K562 (cell line): ENCODE data around the gene GIPC3. TPM values are rescaled to one million over a fixed set of nuclear protein-coding genes. Genes with fewer than 3 reads are reported as not detected.

Experiments
- ATAC-seq: fragments of 200-7000 bp; cut with Tn5 transposase; 3 replicates; pipeline ENCODE4 v1.9.1; 2020; ENCODE audit warnings: moderate library complexity
- BruUV-seq: library from RNA; stranded (reverse); fragments of 400-500 nt; replicated peaks from 2 replicates; lab custom pipeline; 2021; lab: Mats Ljungman, UMichigan
- CTCF ChIA-PET: fragments of 300-600 bp; formaldehyde crosslinking; extraction: SDS; loops from one replicate; lab custom pipeline; 2021; ENCODE audit warnings: low intra/inter-chr PET ratio; lab: Yijun Ruan, JAX
- POLR2A ChIA-PET: fragments of 300-600, 350-650 bp; sonication (Branson Sonifier 250); formaldehyde crosslinking; extraction: SDS; loops from one replicate; lab custom pipeline; 2021; ENCODE audit warnings: antibody characterized with exemption, inconsistent platforms; lab: Yijun Ruan, JAX
- DNase-seq, 4 experiments: peaks; one replicate each; pipeline versions ENCODE4 v3.0.0 to v3.0.0-alpha.2; 2011 to 2018; ENCODE audit warnings: low spot score in 3 of 4, mixed read lengths in 3 of 4; ENCODE audit errors: extremely low read depth in 1 of 4
- FAIRE-seq: peaks from 2 replicates; lab custom pipeline; 2011; peaks lifted over from hg19 to GRCh38; lab: Jason Lieb, UNC
- H2AFZ ChIP-seq: 2 replicates; pipeline ENCODE4 v1.6.0; 2011; ENCODE audit warnings: low read depth, low read length, control low read depth, inconsistent platforms
- H3K27ac ChIP-seq: fragments of 200-600 bp; 3 replicates; pipeline ENCODE4 v1.8.0; 2011; ENCODE audit warnings: low read depth, mild to moderate bottlenecking, control low read depth, inconsistent platforms, low read length, moderate library complexity, mixed read lengths; ENCODE audit errors: extremely low read depth
- H3K27me3 ChIP-seq, 2 experiments: fragments of 300-600 bp in 1 of 2; 2 replicates in 1 of 2; 3 replicates in 1 of 2; pipeline versions ENCODE4 v1.6.0 to v1.8.0; 2011; ENCODE audit warnings: inconsistent platforms in 2 of 2, low read length in 2 of 2, mild to moderate bottlenecking in 1 of 2, mixed read lengths in 1 of 2, moderate library complexity in 1 of 2; ENCODE audit not compliant: control insufficient read depth in 2 of 2, insufficient read depth in 2 of 2
- H3K36me3 ChIP-seq: fragments of 300-600 bp; 3 replicates; pipeline ENCODE4 v1.8.0; 2011; ENCODE audit warnings: mild to moderate bottlenecking, low read length, inconsistent platforms; ENCODE audit not compliant: control insufficient read depth, insufficient read depth
- H3K4me1 ChIP-seq, 2 experiments: fragments of 200-600 bp in 1 of 2; replicated peaks in 1 of 2; 2 replicates in 1 of 2; 3 replicates in 1 of 2; pipeline versions ENCODE4 v1.5.1 to v1.8.0; 2011; ENCODE audit warnings: inconsistent platforms in 2 of 2, low read length in 2 of 2, mild to moderate bottlenecking in 1 of 2, mixed read lengths in 1 of 2, moderate library complexity in 1 of 2; ENCODE audit not compliant: control insufficient read depth in 2 of 2, insufficient read depth in 2 of 2
- H3K4me2 ChIP-seq: 2 replicates; pipeline ENCODE4 v1.6.1; 2011; ENCODE audit warnings: low read length, control low read depth, inconsistent platforms, mixed read lengths; ENCODE audit not compliant: insufficient read depth
- H3K4me3 ChIP-seq: fragments of 200-600 bp; sonication (generic), shearing (Covaris generic); 2 replicates; pipeline ENCODE4 v1.5.1; 2016; ENCODE audit warnings: control low read depth, inconsistent platforms
- H3K79me2 ChIP-seq: fragments of 200-600 bp; 3 replicates; pipeline ENCODE4 v1.8.0; 2011; ENCODE audit warnings: low read length, inconsistent platforms; ENCODE audit not compliant: control insufficient read depth, insufficient read depth
- H3K9ac ChIP-seq, 2 experiments: 2 replicates each; pipeline versions ENCODE4 v1.6.0 to v1.6.1; 2011; ENCODE audit warnings: low read depth in 2 of 2, low read length in 2 of 2, control low read depth in 1 of 2, inconsistent platforms in 1 of 2, mild to moderate bottlenecking in 1 of 2, mixed read lengths in 1 of 2; ENCODE audit not compliant: insufficient read depth in 1 of 2
- H3K9me1 ChIP-seq: one replicate; pipeline ENCODE4 v1.6.0; 2011; ENCODE audit warnings: inconsistent platforms, mild to moderate bottlenecking, low read length, moderate library complexity; ENCODE audit not compliant: control insufficient read depth, insufficient read depth
- H3K9me3 ChIP-seq: replicated peaks from 2 replicates; pipeline ENCODE4 v1.5.1; 2011; ENCODE audit warnings: low read depth, low read length, inconsistent platforms; ENCODE audit not compliant: control insufficient read depth, insufficient read depth
- H4K20me1 ChIP-seq: replicated peaks from 2 replicates; pipeline ENCODE4 v1.6.1; 2011; ENCODE audit warnings: low read length, inconsistent platforms, mixed read lengths; ENCODE audit not compliant: control insufficient read depth, insufficient read depth
- CAMTA2 ChIP-seq: fragments of 250-450 bp; sonication (Bioruptor Pico); conservative IDR thresholded peaks from 2 replicates; pipeline ENCODE4 v1.5.1; 2022
- EZH2 ChIP-seq: IDR thresholded peaks from 2 replicates; pipeline ENCODE4 v1.6.1; 2012; ENCODE audit warnings: low read depth, mild to moderate bottlenecking, inconsistent platforms, low read length, borderline replicate concordance
- FOXM1 ChIP-seq, 2 experiments: fragments of 450-650 bp in 1 of 2; sonication (generic) in 1 of 2; formaldehyde crosslinking in 1 of 2; IDR thresholded peaks; 2 replicates each; pipeline versions ENCODE4 v1.6.1 to v1.9.0; 2017 to 2022; ENCODE audit warnings: low read depth in 2 of 2, mild to moderate bottlenecking in 2 of 2, missing genetic modification reagents in 1 of 2, moderate library complexity in 1 of 2
- NBN ChIP-seq: fragments of 450-650 bp; IDR thresholded peaks from 2 replicates; pipeline ENCODE4 v1.6.1; 2016; ENCODE audit warnings: low read depth, mild to moderate bottlenecking
- POLR2AphosphoS5 ChIP-seq: IDR thresholded peaks from 2 replicates; pipeline ENCODE4 v1.6.1; 2011; ENCODE audit warnings: mild to moderate bottlenecking, low read depth, low read length, moderate library complexity; ENCODE audit not compliant: control insufficient read depth, insufficient read depth
- POLR2G ChIP-seq: fragments of 200-400 bp; formaldehyde crosslinking; IDR thresholded peaks from 2 replicates; pipeline ENCODE4 v1.6.1; 2017; ENCODE audit warnings: low read depth, mild to moderate bottlenecking, antibody characterized with exemption, low read length, moderate library complexity
- RCOR1 ChIP-seq, 2 experiments: IDR thresholded peaks; 2 replicates each; pipeline ENCODE4 v1.6.1; 2012; ENCODE audit warnings: low read depth in 2 of 2, low read length in 2 of 2, borderline replicate concordance in 1 of 2, improper control_type of control experiment in 1 of 2
- SIRT6 ChIP-seq: IDR thresholded peaks from one replicate; pipeline ENCODE4 v1.6.1; 2012; ENCODE audit warnings: low read depth, mild to moderate bottlenecking, control low read depth, inconsistent platforms, low read length, moderate library complexity
- SMARCA5 ChIP-seq: fragments of 450-650 bp; IDR thresholded peaks from 2 replicates; pipeline ENCODE4 v1.6.1; 2016
- SREBF2 ChIP-seq: sonication (generic); formaldehyde crosslinking; IDR thresholded peaks from 2 replicates; pipeline ENCODE4 v1.4.0; 2020; ENCODE audit warnings: mild to moderate bottlenecking, missing genetic modification reagents
- SUPT5H ChIP-seq: fragments of 450-650 bp; IDR thresholded peaks from 2 replicates; pipeline ENCODE4 v1.6.1; 2016
- TAF9B ChIP-seq: fragments of 450-650 bp; IDR thresholded peaks from 2 replicates; pipeline ENCODE4 v1.6.1; 2018; ENCODE audit warnings: mild to moderate bottlenecking; ENCODE audit not compliant: partially characterized antibody
- ZNF133 ChIP-seq: fragments of 250-450 bp; sonication (Bioruptor Pico); IDR thresholded peaks from 2 replicates; pipeline ENCODE4 v1.4.0; 2020; ENCODE audit warnings: mild to moderate bottlenecking
- ZNF140 ChIP-seq: fragments of 250-450 bp; sonication (Bioruptor Pico); IDR thresholded peaks from 2 replicates; pipeline ENCODE4 v1.8.0; 2021; ENCODE audit warnings: moderate library complexity, mild to moderate bottlenecking, inconsistent platforms
- ZNF274 ChIP-seq: IDR thresholded peaks from 2 replicates; pipeline ENCODE4 v1.6.1; 2011; ENCODE audit warnings: low read depth, mild to moderate bottlenecking, low read length, moderate library complexity, borderline replicate concordance
- ZNF668 ChIP-seq: fragments of 250-450 bp; sonication (Bioruptor Pico); IDR thresholded peaks from 2 replicates; pipeline ENCODE4 v1.8.0; 2022; ENCODE audit warnings: mild to moderate bottlenecking, inconsistent platforms
- WGBS: fragments of 100-300 bp; shearing (Covaris generic); methylation state at CpG from one replicate; pipeline ENCODE4 v1.1.6; 2016; ENCODE audit warnings: low coverage, mixed read lengths; ENCODE audit not compliant: insufficient coverage; ENCODE audit errors: missing lambda C conversion rate; 5-methylcytosine and 5-hydroxymethylcytosine counted together
- in situ Hi-C: fragments of 300-500 bp; cut with MboI; formaldehyde crosslinking; loops from 4 replicates; pipeline ENCODE4 v1.15.0; 2018; ENCODE audit warnings: inconsistent platforms, mixed read lengths
- intact Hi-C: fragments of 100-400 bp; cut with micrococcal nuclease; formaldehyde crosslinking; loops from 2 replicates; pipeline ENCODE4 v1.14.2; 2022
- polyA plus RNA-seq, 8 experiments: library from polyadenylated mRNA; depleted of rRNA in 4 of 8; stranded (reverse) in 5 of 8; unstranded in 3 of 8; fragments of >200 nt; fragmentation: Nextera tagmentation in 2 of 8; fragmentation: Illumina TruSeq in 1 of 8; extraction: Ambion mirVana in 2 of 8; extraction: Trizol in 1 of 8; gene quantifications; 2 replicates each; pipeline versions ENCODE4 v1.2.1 to v1.2.3, GENCODE V29; 2011 to 2014; ENCODE audit warnings: inconsistent platforms in 1 of 8, missing spikeins in 1 of 8
- total RNA-seq, 7 experiments: library from RNA; depleted of rRNA in 6 of 7; stranded (reverse); fragments of >200 nt in 6 of 7; fragmentation: Illumina TruSeq in 2 of 7; extraction: Trizol in 2 of 7; gene quantifications; 2 replicates each; pipeline versions ENCODE4 v1.2.1 to v1.2.3, GENCODE V29; 2011 to 2021; ENCODE audit warnings: low replicate concordance in 1 of 7
- TF ChIP-seq, protein P1 (sequence below): fragments of 450-650 bp; conservative IDR thresholded peaks from 2 replicates; pipeline ENCODE4 v1.6.1; 2016; ENCODE audit warnings: missing genetic modification characterization, low read depth, mild to moderate bottlenecking, control low read depth, missing compliant biosample characterization
- TF ChIP-seq, protein P2 (sequence below), 3 experiments: fragments of 200-800 bp in 1 of 3; sonication (Bioruptor generic) in 1 of 3; sonication (generic) in 1 of 3; formaldehyde crosslinking in 1 of 3; IDR thresholded peaks; 2 replicates each; pipeline versions ENCODE4 v1.6.1 to v1.8.0; 2016 to 2022; ENCODE audit warnings: mild to moderate bottlenecking in 2 of 3, missing compliant biosample characterization in 2 of 3, missing genetic modification characterization in 2 of 3, missing genetic modification reagents in 1 of 3

The GIPC3 gene
- total and polyA plus RNA-seq, 9 of the 15 experiments (the other 6 are each of a cell fraction or from before 2014, with no cell fraction given) = 0.03 to 3.6 (median 1.5) TPM; not detected in 1

DNA sequence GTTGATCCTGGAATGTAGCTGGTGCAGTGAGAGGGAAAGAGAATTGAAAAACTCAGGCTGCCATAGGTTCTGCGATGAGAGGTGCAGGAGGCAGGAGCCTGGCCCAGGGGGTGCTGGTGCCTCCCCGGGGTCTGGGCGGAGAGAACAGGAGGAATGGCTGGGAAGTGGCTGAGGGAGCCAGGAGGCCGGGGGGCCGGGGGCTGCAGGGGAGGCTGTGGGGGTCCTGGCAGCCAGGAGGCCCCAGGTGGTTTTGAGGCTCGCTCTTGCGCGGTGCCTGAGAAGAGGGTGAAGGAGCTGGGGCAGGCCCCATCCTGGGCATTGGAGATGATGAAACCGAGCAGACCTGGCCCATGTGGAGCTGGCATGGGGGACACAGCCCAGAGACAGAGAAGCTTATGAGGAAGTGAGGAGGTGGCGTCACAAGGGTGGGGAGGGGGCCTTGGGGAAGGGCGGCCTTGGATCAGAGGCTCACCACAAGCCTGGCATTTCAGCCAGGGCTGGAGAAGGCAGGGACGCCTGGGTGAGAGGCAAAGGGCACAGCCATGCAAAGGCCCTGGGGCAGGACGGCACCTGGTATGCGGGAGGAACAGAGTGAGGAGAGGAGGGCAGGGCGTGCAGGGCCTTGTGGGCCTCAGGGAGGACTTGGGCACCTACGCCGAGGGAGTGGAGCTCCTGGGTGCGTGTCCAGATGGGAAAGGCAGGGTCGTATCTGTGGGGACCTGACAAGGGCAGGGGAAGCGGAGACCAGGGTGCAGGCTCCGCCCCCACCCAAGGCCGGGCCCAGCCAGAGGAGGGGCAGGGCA is 47.6 kb upstream of the GIPC3 start:
- Histone ChIP-seq H2AFZ (no peak overlapping the region), H3K36me3 (peaks cover 35% of the 10 kb centered on the region; the same call in 2 of the 3 replicates), H3K9me3 (no peaks in the 10 kb centered on the region), H3K27me3 (no peaks in the 10 kb centered on the region), H3K4me3 (no peak overlapping the region), H4K20me1 (0 out of 2 replicates have a peak, but pooled peaks cover 5% of the 10 kb centered on the region), H3K4me2 (no peak overlapping the region), H3K4me1 (peaks cover 7 to 46% of the 10 kb centered on the region in 2 experiments; a peak in 3 of 5 replicates), H3K27ac (no peak overlapping the region), H3K79me2 (no peaks in the 10 kb centered on the region), H3K9ac (peak overlapping the region in 1 of 2 experiments; percentile 67; a peak in 2 of 4 replicates), H3K9me1 (no peaks in the 10 kb centered on the region)
- peak in 3 of 4 experiments; percentile 41 to 58 (median 54) for DNase-seq
- ChIA-PET POLR2A (interaction anchor here (0.6 to 3.1 kb wide), 4 partner anchors 10 to 172 kb away, joined by 5 to 15 read pairs (median 7); partner anchors contain the start of gene MFSD12), CTCF (interaction anchor here (0.7 kb wide), 1 partner anchor 21 kb away, joined by 3 read pairs; no protein-coding TSS in a partner anchor)
- no TSS peak for BruUV-seq
- in situ Hi-C loops = no loop called here
- FAIRE-seq = no peak
- WGBS = 73% methylated on average over 14 of the region's 22 CpGs
- peak; percentile 37 for ATAC-seq
- intact Hi-C loops = no loop called here
- TF ChIP-seq ZNF140 (CRISPR knock-in tag) (no peak), RCOR1 (IDR thresholded peaks at IDR 0.05; ENCODE audit: borderline replicate concordance in 1 of 2, low read depth in 2 of 2, low read length in 2 of 2) (no peak), POLR2AphosphoS5 (peak; percentile 11; the same call in 1 of the 2 replicates), SREBF2 (CRISPR knock-in tag) (no peak), ZNF133 (CRISPR knock-in tag) (no peak), CAMTA2 (CRISPR knock-in tag) (no peak), SUPT5H (peak; percentile 53; the same call in 1 of the 2 replicates), ZNF274 (no peak), SMARCA5 (peak; percentile 48; the same call in 1 of the 2 replicates), NBN (no peak), SIRT6 (peak; percentile 41), EZH2 (no peak), POLR2G (peak; percentile 54), FOXM1 (IDR thresholded peaks at IDR 0.05; ENCODE audit: low read depth) (no peak), FOXM1 (CRISPR knock-in tag; IDR thresholded peaks at IDR 0.05; ENCODE audit: low read depth) (no peak), ZNF668 (no peak), TAF9B (no peak)
- TF ChIP-seq, protein P1, sequence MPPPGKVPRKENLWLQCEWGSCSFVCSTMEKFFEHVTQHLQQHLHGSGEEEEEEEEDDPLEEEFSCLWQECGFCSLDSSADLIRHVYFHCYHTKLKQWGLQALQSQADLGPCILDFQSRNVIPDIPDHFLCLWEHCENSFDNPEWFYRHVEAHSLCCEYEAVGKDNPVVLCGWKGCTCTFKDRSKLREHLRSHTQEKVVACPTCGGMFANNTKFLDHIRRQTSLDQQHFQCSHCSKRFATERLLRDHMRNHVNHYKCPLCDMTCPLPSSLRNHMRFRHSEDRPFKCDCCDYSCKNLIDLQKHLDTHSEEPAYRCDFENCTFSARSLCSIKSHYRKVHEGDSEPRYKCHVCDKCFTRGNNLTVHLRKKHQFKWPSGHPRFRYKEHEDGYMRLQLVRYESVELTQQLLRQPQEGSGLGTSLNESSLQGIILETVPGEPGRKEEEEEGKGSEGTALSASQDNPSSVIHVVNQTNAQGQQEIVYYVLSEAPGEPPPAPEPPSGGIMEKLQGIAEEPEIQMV (tag) = no peak
- TF ChIP-seq, protein P2, sequence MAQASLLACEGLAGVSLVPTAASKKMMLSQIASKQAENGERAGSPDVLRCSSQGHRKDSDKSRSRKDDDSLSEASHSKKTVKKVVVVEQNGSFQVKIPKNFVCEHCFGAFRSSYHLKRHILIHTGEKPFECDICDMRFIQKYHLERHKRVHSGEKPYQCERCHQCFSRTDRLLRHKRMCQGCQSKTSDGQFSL (CRISPR knock-in tag; IDR thresholded peaks at IDR 0.05) = 0 out of 2 replicates have a peak, but pooled peaks have one; percentile 43
- TF ChIP-seq, protein P2 (tag; IDR thresholded peaks at IDR 0.05) = no peak
